Tongue (tissue), 2 donors: ENCODE data around the gene AURKB. TPM values are rescaled to one million over a fixed set of nuclear protein-coding genes. Genes with fewer than 3 reads are reported as not detected.
"Not testable (repeated sequence)": the region's sequence is repeated elsewhere in the genome, so short reads cannot be mapped to it uniquely, and the experiment has no call there.

Experiments
- DNase-seq: peaks from one replicate; pipeline ENCODE4 v3.0.0-alpha.2; 2015
- total RNA-seq: library from RNA; depleted of rRNA; stranded (reverse); fragments of >200 nt; gene quantifications from one replicate; pipeline ENCODE4 v1.2.3, GENCODE V29; 2014

The AURKB gene
- 21.0 TPM for total RNA-seq

DNA sequence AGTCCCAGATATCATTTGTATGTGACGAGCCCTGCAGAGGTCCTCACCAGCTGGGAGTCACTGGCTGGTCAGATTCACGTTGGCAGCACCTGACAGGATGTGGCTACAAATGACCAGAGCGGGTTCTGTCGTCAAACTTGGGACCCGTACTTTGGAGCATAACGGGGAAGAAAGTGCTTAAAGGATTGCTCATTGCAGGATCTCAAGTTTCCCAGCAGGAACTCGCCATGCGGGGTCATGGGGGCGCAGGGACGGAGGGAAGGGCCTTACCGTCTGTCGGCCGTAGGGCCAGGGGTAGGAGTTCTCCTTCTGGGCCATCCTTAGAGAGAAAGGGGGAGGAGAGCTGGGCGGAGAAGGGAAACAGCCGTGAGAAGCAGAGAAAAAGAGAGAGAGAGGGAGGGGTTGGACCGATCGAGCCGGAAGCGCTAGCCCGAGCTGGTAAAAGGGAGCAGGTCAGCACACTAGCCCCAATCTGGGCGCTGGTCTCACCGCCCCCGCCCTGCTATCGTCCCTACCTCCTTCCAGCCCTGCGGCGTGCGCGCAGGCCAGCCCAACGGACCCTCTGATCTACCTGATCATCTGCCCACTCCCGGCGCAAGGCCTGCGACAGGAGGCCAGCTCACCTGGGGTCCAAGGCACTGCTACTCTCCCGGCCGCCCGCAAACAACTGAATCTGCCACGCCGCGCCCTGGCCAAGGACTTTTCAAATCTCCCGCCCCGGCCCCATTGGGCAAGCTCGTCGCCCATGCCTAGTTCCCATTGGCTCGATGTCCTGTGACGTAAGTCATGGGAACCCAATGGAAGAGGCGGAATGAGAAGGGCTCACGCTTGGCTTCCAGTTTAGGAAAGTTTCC is at the start of gene AURKB:
AURKB (minus strand) TSS at position 669 of the 854 bp plus-strand sequence; CDS start at position 318, 351 bp downstream.
- peak; percentile 99 for DNase-seq

DNA sequence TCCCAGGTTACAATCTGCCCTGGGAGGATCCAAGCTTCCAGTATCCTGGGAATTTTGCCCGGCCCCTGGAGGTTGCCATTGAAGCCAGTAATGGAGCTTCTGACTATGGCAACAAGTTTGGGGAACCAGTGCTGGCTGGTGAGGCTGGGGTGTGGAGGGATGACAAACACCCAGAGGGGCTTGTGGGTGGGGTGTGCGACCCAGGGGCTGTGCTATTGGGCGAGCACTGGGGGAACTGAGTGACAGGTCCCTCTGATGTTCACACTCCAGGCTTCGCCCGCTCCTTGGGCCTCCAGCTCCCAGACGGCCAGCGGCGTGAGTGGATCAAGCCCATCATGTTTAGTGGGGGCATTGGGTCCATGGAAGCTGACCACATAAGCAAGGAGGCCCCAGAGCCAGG is 47.4 kb upstream of the AURKB start:
- no peak for DNase-seq

- no peak for DNase-seq
Observed at GRCh38 chr17:8256691-8257090, 46.3 kb upstream of the AURKB start.

- no peak for DNase-seq
Observed at GRCh38 chr17:8256291-8256690, 45.9 kb upstream of the AURKB start.

- no peak for DNase-seq
Observed at GRCh38 chr17:8255499-8255898, 45.1 kb upstream of the AURKB start.

- DNase-seq, result no peak
Observed at GRCh38 chr17:8254881-8255280, 44.5 kb upstream of the AURKB start.

- peak; percentile 15 for DNase-seq
Observed at GRCh38 chr17:8253801-8254200, 43.4 kb upstream of the AURKB start.

DNA sequence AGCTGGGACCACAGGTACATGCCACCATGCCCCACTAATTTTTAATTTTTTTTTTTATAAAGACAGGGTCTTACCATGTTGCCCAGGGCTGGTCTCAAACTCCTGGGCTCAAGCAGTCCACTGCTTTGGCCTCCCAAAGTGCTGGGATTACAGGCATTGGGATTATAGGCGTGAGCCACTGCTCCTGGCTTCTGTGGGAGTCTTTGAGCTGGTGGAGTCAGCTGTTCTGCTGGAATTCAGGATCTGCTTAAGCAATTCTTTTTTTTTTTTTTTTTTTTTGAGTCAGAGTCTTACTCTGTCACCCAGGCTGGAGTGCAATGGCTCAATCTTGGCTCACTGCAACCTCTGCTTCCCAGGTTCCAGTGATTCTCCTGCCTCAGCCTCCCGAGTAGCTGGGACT is 41.0 kb upstream of the AURKB start:
- not testable (repeated sequence) for DNase-seq

GRCh38 chr17:8249621-8250500 is 39.5 kb upstream of the AURKB start:
- no peak for DNase-seq

DNA sequence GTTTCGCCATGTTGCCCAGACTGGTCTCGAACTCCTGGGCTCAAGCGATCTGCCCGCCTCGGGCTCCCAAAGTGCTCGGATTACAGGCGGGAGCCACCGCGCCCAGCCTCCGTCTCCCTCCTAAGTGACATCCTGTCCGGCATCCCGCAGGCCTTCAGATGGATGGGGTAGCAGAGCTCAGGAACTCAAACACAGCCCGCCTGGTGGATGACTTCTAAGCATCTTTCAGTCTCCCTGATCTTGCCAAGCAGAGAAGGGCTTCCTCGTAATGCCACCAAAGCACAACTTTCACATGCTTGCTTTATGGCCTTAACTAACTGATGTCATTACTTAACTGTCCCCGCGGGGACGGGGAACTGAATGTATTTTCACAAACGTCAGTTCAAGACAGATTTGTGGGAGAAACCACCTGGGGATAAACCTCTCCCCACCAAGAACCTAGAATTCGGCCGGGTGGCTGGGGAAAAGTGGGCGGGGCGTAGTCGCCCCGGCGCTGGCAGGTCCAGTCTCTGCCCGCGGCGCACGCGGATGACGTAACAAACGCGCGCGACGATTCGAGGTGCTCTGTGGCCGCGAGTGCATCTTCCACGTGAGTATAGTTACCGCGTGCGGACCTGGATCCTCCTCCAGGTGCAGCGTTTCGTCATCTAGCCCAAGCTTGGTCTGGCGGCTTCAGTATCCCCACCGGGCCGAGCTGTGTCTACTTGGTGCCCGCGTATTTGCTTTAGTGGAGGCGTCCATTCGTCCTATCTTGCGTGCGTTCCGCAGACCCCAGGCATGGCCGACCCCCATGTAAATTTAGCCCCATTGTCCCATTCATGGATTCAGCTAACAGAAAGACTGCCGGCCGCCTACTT is 38.6 kb upstream of the AURKB start, which contains the start of gene PFAS:
PFAS (plus strand) TSS at position 539 of the 857 bp plus-strand sequence. CDS start 4,649 bp downstream, outside the sequence.
- peak; percentile 97 for DNase-seq

- DNase-seq, result no peak
Observed at GRCh38 chr17:8244768-8245167, 34.4 kb upstream of the AURKB start.

DNA sequence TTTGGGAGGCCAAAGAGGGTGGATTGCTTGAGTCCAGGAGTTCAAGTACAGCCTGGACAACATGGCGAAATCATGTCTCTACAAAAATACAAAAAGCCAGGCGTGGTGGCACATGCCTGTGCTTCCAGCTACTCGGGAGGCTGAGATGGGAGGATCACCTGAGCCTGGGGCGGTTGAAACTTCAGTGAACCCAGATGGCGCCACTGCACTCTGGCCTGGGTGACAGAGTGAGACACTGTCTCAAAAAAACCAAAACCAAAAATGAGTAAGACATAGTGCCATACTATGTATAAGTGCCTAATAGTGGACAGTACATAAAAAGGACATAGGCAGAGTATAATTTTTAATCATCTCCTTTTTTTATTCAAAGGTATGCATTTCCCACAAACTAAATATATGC is 33.5 kb upstream of the AURKB start:
- DNase-seq, result no peak

GRCh38 chr17:8237886-8238285 is 27.5 kb upstream of the AURKB start:
- DNase-seq, result no peak

DNA sequence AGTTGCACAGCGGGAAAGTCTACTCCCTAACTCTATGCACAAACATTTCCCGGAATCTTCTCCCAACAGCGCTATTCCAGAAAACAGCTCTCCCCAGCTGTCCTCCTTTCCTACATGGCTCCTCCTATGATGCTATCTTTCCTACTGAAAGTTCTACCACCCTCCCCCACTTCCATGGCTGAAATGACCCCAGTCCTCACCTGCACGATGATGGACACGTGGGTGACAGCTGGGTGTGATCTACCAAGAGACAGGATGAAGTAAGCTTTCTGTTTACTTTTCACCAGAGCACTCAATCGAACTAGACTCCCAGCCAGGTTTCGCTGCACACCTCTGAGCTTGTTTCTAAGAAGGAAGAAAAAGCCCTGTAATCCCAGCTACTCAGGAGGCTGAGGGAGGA is 26.8 kb upstream of the AURKB start:
- DNase-seq, result no peak

DNA sequence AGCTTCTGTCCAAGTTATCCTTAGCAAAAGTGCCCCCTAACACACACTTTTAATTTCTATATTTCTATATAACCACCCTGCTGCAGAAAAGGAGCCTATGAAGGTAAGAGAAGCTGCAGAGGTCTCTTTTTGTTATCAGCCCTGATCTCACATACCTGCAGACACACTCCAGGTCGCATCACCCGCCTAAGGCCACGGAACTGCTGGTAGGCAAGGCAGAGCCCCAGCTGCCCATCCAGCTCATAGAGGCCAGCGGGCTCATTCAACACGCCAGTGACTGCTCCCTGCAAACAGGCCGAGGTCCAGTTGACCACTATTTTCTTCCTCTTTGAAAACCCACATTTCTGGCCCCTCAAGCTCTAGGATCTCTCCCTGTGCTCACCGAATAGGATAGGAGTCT is 25.3 kb upstream of the AURKB start:
- DNase-seq, result no peak

GRCh38 chr17:8234361-8235270 is 24.2 kb upstream of the AURKB start:
- no peak for DNase-seq

- no peak for DNase-seq
Observed at GRCh38 chr17:8231701-8232100, 21.3 kb upstream of the AURKB start.

GRCh38 chr17:8227238-8227581 is 16.8 kb upstream of the AURKB start:
- no peak for DNase-seq

GRCh38 chr17:8226536-8227237 is 16.3 kb upstream of the AURKB start:
- peak; percentile 97 for DNase-seq

DNA sequence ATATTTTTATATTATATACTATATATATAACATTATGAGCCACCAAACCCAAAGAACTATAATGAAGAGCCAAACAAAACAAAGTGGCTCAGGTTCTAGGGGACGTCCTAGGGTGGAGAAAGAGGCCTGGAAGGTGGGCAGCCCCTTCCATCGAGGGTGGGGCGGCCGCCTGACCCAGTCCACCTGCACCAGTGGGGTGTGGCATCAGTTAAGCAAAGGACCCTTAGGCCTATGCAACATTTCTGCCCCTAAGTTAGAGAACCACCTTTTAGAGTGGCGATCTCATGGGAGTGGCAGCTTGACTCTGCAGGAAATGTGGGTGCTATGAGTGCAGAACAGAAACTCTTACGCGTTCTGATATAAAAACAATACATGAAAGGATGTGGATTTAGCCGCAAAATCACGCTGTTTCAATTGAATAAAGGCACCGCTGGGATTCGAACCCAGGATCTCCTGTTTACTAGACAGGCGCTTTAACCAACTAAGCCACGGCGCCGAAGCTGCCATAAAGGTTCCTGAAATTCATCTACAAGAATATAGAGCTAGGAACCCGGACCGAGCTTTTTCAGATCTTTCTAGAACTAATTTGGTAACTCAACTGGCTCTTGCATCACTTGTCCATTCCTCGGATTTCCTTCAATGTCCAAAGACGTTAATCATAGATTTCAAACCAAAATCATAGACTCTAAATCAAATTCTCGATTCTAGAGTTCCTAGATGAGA is 15.6 kb upstream of the AURKB start:
- DNase-seq, result peak; percentile 86
